Activated B cell treated with CpG ODN at 0.5 μM for 24 hours (primary cell): ENCODE measurements around the gene HHAT. TPM values are rescaled to one million over a fixed set of nuclear protein-coding genes. Genes with fewer than 3 reads are reported as not detected.

Experiments used
- ATAC-seq: fragments of 200-7000 bp; cut with Tn5 transposase; one replicate; pipeline ENCODE4 v1.10.0; 2021; ENCODE audit warnings: low read depth, mild to moderate bottlenecking, moderate library complexity
- CTCF ChIA-PET: fragments of 350-600 bp; sonication (Branson Sonifier 250); formaldehyde crosslinking; loops from one replicate; lab custom pipeline; 2021; ENCODE audit warnings: antibody characterized with exemption; lab: Charles Lee
- POLR2A ChIA-PET: fragments of 350-600 bp; sonication (Branson Sonifier 250); formaldehyde crosslinking; loops from one replicate; lab custom pipeline; 2021; ENCODE audit warnings: antibody characterized with exemption; lab: Charles Lee
- DNase-seq: peaks from one replicate; pipeline ENCODE4 v3.0.0; 2022
- H3K27ac Mint-ChIP-seq: one replicate; pipeline ENCODE4 v1.8.0; 2020; ENCODE audit warnings: mixed read lengths
- H3K27me3 Mint-ChIP-seq: one replicate; pipeline ENCODE4 v1.8.0; 2021; ENCODE audit warnings: mixed read lengths
- H3K36me3 Mint-ChIP-seq: one replicate; pipeline ENCODE4 v1.8.0; 2021; ENCODE audit warnings: low read depth, mixed read lengths
- H3K4me1 Mint-ChIP-seq: one replicate; pipeline ENCODE4 v1.8.0; 2021; ENCODE audit warnings: mixed read lengths
- H3K4me3 Mint-ChIP-seq: one replicate; pipeline ENCODE4 v1.8.0; 2020; ENCODE audit warnings: mild to moderate bottlenecking, mixed read lengths
- H3K9me3 Mint-ChIP-seq: one replicate; pipeline ENCODE4 v1.8.0; 2020; ENCODE audit warnings: mixed read lengths
- CTCF ChIP-seq: fragments of 200-600 bp; IDR thresholded peaks from one replicate; pipeline ENCODE4 v1.8.0; 2022; ENCODE audit warnings: antibody characterized with exemption, mild to moderate bottlenecking
- intact Hi-C: fragments of 100-400 bp; cut with micrococcal nuclease; formaldehyde crosslinking; loops from one replicate; pipeline ENCODE4 v1.15.1; 2024
- total RNA-seq: library from RNA; stranded (reverse); gene quantifications from 2 replicates; pipeline ENCODE4 v1.2.3, GENCODE V29; 2022

Gene HHAT
- total RNA-seq, 1 donor from 2014 or later, result 8.5 TPM

GRCh38 chr1:210532223-210532598, 203.5 kb downstream of the HHAT start:
- Mint-ChIP-seq H3K9me3 (no peaks in the 10 kb centered on the region), H3K27me3 (no peaks in the 10 kb centered on the region), H3K4me1 (no peaks in the 10 kb centered on the region), H3K36me3 (no peaks in the 10 kb centered on the region), H3K27ac (no peak overlapping the region), H3K4me3 (no peak overlapping the region)
- intact Hi-C loops, result no loop called here
- DNase-seq (no peak), ATAC-seq (no peak)
- ChIA-PET POLR2A (no interaction called here), CTCF (no interaction called here)
- no peak for TF ChIP-seq CTCF

- Mint-ChIP-seq H3K27me3 (no peaks in the 10 kb centered on the region), H3K9me3 (no peaks in the 10 kb centered on the region), H3K27ac (no peak overlapping the region), H3K4me3 (no peak overlapping the region), H3K4me1 (no peaks in the 10 kb centered on the region), H3K36me3 (no peaks in the 10 kb centered on the region)
- POLR2A ChIA-PET, result no interaction called here
- TF ChIP-seq CTCF, result no peak
- intact Hi-C loops, result no loop called here
- no peak for DNase-seq
- no peak for ATAC-seq
- CTCF ChIA-PET, result no interaction called here
Measured at GRCh38 chr1:210535761-210536160, 207.1 kb downstream of the HHAT start.

- no peaks in the 10 kb centered on the region for H3K27me3 Mint-ChIP-seq
- H3K4me1 Mint-ChIP-seq, result no peaks in the 10 kb centered on the region
- H3K36me3 Mint-ChIP-seq, result no peaks in the 10 kb centered on the region
- no peak overlapping the region for H3K4me3 Mint-ChIP-seq
- CTCF ChIA-PET, result no interaction called here
- H3K9me3 Mint-ChIP-seq, result no peaks in the 10 kb centered on the region
- no peak for TF ChIP-seq CTCF
- intact Hi-C loops, result no loop called here
- no peak overlapping the region for H3K27ac Mint-ChIP-seq
- ATAC-seq, result no peak
- POLR2A ChIA-PET, result no interaction called here
- no peak for DNase-seq
Measured at GRCh38 chr1:210536254-210536961, 207.7 kb downstream of the HHAT start.

GRCh38 chr1:210540288-210540687, 211.6 kb downstream of the HHAT start:
- Mint-ChIP-seq H3K27ac (no peak overlapping the region), H3K9me3 (no peaks in the 10 kb centered on the region), H3K27me3 (no peaks in the 10 kb centered on the region), H3K4me3 (no peak overlapping the region), H3K36me3 (no peaks in the 10 kb centered on the region), H3K4me1 (no peaks in the 10 kb centered on the region)
- DNase-seq, result no peak
- TF ChIP-seq CTCF, result no peak
- CTCF ChIA-PET, result no interaction called here
- no peak for ATAC-seq
- POLR2A ChIA-PET, result no interaction called here
- intact Hi-C loops, result loop anchor here (2.0 kb wide), 1 partner anchor 25 kb away; no protein-coding TSS in a partner anchor

GRCh38 chr1:210541680-210542358, 213.1 kb downstream of the HHAT start:
- TF ChIP-seq CTCF, result no peak
- Mint-ChIP-seq H3K4me3 (no peak overlapping the region), H3K36me3 (no peaks in the 10 kb centered on the region)

More at GRCh38 chr1:210541680-210542358, 213.1 kb downstream of the HHAT start:
- Mint-ChIP-seq H3K27me3 (no peaks in the 10 kb centered on the region), H3K9me3 (no peaks in the 10 kb centered on the region), H3K4me1 (no peaks in the 10 kb centered on the region), H3K27ac (no peak overlapping the region)
- POLR2A ChIA-PET, result no interaction called here
- intact Hi-C loops, result loop anchor here (2.0 kb wide), 1 partner anchor 27 kb away; no protein-coding TSS in a partner anchor
- DNase-seq (no peak), ATAC-seq (no peak)
- CTCF ChIA-PET, result no interaction called here
